Dedifferentiated amniotic fluid mesenchymal stem cell (primary cell): Measurements from ENCODE around the gene TGIF1.
"Not testable (repeated sequence)": the region's sequence is repeated elsewhere in the genome, so short reads cannot be mapped to it uniquely, and the experiment has no call there.

Source experiments
- DNase-seq: peaks from one replicate; pipeline ENCODE4 v3.0.0-alpha.2; 2016; ENCODE audit errors: extremely low spot score

TGIF1 gene

GRCh38 chr18:3450012-3450798, at the start of gene TGIF1:
Gene TGIF1 (plus strand): TSS chr18:3450172. CDS start chr18:3450490, 318 bp downstream.
- DNase-seq: peak; percentile 43

DNA sequence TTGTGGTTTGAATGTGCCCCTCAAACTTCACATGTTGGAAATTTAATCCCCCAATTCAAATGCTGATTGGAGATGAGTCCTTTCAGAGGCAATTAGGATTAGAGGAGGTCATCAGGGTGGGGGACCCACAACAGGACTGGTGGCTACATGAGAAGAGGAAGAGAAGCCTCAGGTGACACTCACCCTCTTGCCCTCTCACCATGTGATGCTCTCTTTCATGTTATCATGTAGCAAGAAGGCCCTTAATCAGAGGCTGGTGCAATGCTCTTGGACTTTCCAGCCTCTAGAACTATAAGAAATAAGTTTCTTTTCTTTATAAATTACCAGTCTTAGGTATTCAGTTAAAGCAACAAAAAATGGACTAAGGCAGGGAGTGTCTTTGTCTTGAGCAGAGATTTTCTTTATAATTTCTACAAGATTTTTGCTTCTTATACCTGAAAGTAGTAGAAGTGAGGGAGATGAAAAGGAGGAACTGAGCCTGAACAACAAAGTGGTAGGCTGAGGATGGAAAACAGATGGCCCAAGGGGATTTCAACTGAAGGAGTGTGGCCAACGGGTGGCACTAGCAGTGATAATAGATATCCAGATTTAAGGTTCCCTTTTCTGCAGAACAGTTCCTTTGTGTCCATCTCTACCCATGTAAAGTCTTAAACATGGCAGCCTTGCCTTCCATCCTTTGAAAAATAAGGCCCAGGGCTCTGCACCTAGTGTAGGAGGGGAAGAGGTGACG, 49.2 kb upstream of the TGIF1 start:
- no peak for DNase-seq

GRCh38 chr18:3401669-3402620, 48.0 kb upstream of the TGIF1 start:
- no peak for DNase-seq

DNA sequence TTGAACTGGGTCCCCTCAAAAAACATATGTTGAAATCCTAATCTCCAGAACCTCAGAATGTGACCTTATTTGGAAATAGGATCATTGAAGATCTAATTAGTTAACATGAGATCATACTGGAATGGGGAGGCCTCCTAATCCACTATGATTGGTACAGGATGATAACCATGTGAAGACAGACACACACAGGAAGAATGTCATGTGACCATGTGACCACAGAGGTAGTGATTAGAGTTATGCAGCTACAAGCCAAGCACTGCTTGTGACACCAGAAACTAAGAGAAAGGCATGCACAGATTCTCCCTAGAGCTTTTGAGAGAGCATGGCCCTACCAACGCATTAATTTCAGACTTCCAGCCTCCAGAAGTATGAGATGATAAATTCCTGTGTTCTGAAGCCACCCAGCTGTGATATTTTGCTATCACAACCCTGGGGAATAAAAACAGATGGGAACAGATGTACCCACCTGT, 47.0 kb upstream of the TGIF1 start:
- peak; percentile 24 for DNase-seq

- no peak for DNase-seq
Measured at GRCh38 chr18:3405713-3406112, 44.3 kb upstream of the TGIF1 start.

DNA sequence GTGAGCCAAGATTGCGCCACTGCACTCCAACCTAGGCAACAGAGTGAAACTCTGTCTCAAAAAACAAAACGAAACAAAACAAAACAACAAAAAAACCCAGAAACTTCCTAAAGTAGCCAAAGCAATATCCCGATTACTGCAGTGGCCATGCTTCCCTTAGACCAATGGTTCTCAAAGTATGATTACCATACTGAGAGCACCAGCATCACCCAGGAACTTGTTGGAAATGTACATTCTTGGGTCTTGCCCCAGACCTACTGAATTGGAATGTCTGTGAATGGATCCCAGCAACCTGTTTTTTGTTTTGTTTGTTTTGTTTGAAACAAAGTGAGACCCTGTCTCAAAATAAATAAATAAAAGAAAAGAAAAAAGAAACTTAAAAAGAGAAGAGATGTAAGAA, 41.9 kb upstream of the TGIF1 start:
- DNase-seq: no peak

- DNase-seq: no peak
Measured at GRCh38 chr18:3409811-3410210, 40.2 kb upstream of the TGIF1 start.

- DNase-seq: no peak
Measured at GRCh38 chr18:3410273-3410672, 39.7 kb upstream of the TGIF1 start.

DNA sequence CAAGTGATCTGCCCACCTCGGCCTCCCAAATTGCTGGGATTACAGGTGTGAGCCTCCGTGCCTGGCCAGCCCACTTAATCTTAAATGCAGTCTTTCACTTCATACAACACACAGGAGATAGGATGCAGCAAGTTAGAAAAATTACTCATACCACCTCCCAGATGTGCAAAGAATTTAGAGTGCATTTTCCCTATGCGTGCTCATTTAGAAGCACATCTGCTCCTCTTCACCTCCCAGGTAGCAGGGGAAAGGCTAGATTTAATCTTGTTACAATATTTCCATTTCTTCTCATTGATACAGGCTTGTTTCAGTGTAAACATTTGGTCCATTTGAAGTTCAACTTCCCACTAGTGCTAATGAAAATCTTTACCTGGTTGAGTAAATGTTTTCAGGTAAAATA, 39.1 kb upstream of the TGIF1 start:
- DNase-seq: not testable (repeated sequence)

DNA sequence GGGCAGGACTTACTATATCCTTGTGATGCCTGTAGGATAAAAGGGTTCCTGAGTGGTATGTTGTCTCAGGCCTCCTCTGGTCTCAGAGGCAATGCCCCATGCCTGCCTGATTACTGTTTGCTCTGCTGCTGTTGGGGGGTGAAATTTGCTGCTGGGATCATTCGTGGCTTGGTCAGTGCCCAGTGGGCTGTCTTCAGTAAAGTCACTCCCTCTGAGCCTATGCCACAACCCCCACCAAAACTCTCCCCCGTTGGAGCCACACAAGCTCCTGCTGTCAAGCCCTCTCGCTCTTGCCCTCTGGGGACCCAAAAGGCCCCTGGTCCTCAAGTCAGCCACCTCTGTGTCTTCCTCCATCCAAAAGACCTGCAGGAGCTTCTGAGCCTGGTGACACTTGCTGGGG, 38.6 kb upstream of the TGIF1 start:
- DNase-seq: no peak

- DNase-seq: no peak
Measured at GRCh38 chr18:3411854-3412268, 38.1 kb upstream of the TGIF1 start.

DNA sequence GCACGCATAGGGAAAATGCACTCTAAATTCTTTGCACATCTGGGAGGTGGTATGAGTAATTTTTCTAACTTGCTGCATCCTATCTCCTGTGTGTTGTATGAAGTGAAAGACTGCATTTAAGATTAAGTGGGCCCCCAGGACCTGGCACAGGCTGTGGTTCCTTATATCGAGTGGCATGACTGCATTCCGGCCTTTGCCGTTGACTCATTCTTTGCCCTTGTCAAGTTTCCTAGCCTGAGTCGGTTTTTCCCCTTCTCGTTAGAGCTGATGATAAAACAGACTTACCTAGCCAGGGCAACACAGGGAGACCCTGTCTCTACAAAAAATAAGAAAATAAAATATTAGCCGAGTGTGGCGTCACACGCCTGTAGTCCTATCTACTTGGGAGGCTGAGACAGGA, 37.4 kb upstream of the TGIF1 start:
- not testable (repeated sequence) for DNase-seq

- no peak for DNase-seq
Measured at GRCh38 chr18:3415110-3415509, 34.9 kb upstream of the TGIF1 start.

DNA sequence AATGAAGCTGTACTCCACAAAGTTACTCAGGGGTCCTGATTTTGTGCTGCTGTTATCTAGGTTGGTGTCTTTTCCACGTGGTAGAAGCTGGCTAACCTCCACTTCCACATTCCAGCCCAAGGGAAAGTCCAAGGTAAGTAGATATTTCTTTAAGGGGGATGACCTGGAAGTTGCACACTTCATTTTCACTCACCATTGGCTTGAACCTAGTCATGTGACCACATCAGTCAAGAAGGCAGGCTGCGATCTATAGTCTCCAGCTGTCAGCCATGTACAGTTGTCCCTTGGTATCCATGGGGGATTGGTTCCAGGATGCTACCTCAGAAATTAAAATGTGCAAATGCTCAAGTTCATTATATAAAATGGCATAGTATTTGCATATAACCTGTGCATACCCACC, 31.9 kb upstream of the TGIF1 start:
- no peak for DNase-seq

GRCh38 chr18:3420919-3421279, 29.1 kb upstream of the TGIF1 start:
- no peak for DNase-seq

DNA sequence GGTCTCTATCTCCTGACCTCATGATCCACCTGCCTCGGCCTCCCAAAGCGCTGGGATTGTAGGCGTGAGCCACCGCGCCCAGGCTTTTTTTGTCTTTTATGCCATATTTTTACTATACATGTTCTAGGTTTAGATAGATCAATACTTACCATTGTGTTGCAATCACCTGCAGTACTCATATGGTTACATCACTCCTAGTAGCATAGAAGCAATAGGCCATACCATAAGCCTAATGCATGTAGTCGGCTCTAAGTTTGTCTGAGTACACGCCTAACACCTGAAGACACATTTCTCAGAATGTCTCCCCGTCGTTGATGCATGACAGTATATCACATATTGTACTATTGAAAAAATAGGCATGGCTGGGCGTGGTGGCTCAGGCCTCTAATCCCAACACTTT, 27.1 kb upstream of the TGIF1 start:
- DNase-seq: no peak

DNA sequence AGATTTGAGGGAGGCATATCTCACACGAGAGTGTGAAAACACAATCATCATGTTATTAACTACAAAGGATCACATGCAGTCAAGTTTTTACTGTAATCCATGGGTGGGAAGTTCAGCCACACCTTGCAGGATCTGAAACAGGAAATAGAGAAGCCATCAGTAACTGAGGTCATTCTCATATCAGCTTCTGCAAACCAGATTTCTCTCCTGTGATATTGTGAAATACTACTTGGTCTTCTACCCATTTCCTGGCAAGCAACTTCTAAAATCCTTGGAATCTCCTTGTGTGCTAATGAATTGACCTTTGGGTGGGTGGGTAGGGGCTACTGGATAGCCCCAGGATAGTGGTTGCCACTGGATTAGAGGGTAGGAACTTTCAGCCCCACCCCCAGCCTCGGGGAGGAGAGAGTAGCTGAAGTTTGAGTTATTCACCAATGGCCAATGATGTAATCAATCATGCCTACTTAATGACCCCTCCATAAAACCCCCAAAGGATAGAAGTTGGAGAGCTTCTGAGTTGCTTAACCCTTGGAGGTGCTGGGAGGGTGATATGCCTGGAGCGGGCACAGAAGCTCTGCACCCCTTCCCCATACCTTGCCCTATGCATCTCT, 25.6 kb upstream of the TGIF1 start:
- DNase-seq: no peak

- DNase-seq: no peak
Measured at GRCh38 chr18:3425030-3425429, 24.9 kb upstream of the TGIF1 start.

- DNase-seq: no peak
Measured at GRCh38 chr18:3425446-3425845, 24.5 kb upstream of the TGIF1 start.

DNA sequence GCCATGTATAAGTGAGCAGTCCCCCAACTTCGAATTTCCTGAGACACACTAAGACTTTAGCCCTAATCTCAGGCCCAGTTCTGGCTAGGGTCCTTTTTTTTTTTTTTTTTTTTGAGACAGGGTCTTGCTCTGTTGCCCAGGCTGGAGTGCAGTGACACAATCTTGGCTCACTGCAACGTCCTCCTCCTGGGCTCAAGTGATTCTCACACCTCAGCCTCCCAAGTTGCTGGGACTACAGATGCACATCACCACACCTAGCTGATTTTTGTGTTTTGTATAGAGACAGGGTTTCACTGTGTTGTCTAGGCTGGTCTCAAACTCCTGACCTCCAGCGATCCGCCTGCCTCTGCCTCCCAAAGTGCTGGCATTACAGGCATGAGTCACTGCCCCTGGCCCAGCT, 23.9 kb upstream of the TGIF1 start:
- DNase-seq: no peak

DNA sequence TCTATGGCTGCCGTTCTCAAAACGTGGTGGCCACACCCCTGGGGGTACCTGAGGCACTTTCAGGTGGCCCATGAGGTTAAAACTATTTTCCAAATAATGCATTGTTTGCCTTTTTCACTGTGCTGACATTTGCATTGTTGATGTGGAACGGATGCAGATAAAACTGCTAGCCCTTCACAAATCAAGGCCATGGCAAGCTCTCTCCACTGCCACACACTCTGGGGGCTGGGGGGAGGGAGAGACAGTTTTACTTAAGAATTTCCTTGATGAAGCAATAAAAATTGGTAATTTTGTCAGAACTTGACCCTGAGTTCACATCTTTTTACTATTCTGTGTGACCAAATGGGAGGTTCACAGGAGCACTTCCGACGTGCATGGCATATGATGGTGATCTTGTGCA, 22.0 kb upstream of the TGIF1 start:
- no peak for DNase-seq

DNA sequence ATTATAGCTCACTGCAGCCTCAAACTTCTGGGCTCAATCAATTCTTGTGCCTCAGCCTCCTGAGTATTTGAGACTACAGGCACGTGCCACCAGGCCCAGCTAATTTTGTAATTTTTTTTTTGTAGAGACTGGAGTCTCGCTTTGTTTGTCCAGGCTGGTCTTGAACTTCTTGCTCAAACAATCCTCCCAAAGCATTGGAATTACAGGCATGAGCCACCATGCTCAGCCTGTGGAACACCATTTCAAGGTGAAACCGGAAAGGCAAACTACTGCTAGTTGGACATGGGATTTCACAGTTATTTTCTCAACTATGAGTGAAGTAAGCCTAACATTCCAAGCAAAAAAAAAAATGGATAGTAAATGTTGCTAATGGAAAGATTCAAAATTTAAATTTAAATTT, 20.9 kb upstream of the TGIF1 start:
- DNase-seq: no peak
